Left ventricle myocardium inferior (tissue), 1 donor: Measurements from ENCODE around the gene SOD3. TPM values are rescaled to one million over a fixed set of nuclear protein-coding genes. Genes with fewer than 3 reads are reported as not detected.

Experiments used
- DNase-seq: peaks from one replicate; pipeline ENCODE4 v3.0.0-alpha.2; 2020
- H3K27ac ChIP-seq: fragments of 200-600 bp; replicated peaks from 2 replicates; pipeline ENCODE4 v1.8.0; 2021
- H3K27me3 ChIP-seq: fragments of 200-600 bp; 2 replicates; pipeline ENCODE4 v1.8.0; 2021; ENCODE audit warnings: low read depth
- H3K36me3 ChIP-seq: fragments of 200-600 bp; 2 replicates; pipeline ENCODE4 v1.8.0; 2021
- H3K4me1 ChIP-seq: fragments of 200-600 bp; 2 replicates; pipeline ENCODE4 v1.8.0; 2021
- H3K4me3 ChIP-seq: fragments of 200-600 bp; 2 replicates; pipeline ENCODE4 v1.8.0; 2021; ENCODE audit warnings: mild to moderate bottlenecking, moderate library complexity
- H3K9me3 ChIP-seq: fragments of 200-600 bp; replicated peaks from 2 replicates; pipeline ENCODE4 v1.8.0; 2021
- CTCF ChIP-seq: fragments of 200-600 bp; IDR thresholded peaks from 2 replicates; pipeline ENCODE4 v1.8.0; 2021; ENCODE audit warnings: antibody characterized with exemption, mild to moderate bottlenecking, borderline replicate concordance
- intact Hi-C: fragments of 100-400 bp; cut with micrococcal nuclease; formaldehyde crosslinking; loops from one replicate; pipeline ENCODE4 v1.11.0; 2022
- total RNA-seq: library from RNA; stranded (reverse); fragmentation: NEBNext Ultra II Directional; extraction: Animal tissue kit (Norgen Biotek cat#: 25700); gene quantifications from one replicate; pipeline ENCODE4 v1.2.1, GENCODE V29; 2021
- donor health status: DM: no; HTN: yes; CAD: no; lungs with severe emphysema.

The SOD3 gene
- total RNA-seq, 1 donor from 2014 or later = 64.2 TPM

GRCh38 chr4:24805067-24805466 is 9.7 kb downstream of the SOD3 start:
- H3K4me1 ChIP-seq = peaks cover 33% of the 10 kb centered on the region

GRCh38 chr4:24805566-24805965 is 10.2 kb downstream of the SOD3 start:
- TF ChIP-seq CTCF = no peak
- no peak for DNase-seq
- Histone ChIP-seq H3K4me3 (no peak overlapping the region), H3K36me3 (peaks cover 15% of the 10 kb centered on the region), H3K27ac (no peak overlapping the region), H3K27me3 (no peaks in the 10 kb centered on the region), H3K4me1 (peaks cover 28% of the 10 kb centered on the region), H3K9me3 (no peaks in the 10 kb centered on the region)
- intact Hi-C loops = no loop called here

More at GRCh38 chr4:24805067-24805466, 9.7 kb downstream of the SOD3 start:
- H3K27me3 ChIP-seq = peaks cover 5% of the 10 kb centered on the region
- no peak for TF ChIP-seq CTCF
- H3K27ac ChIP-seq = no peak overlapping the region
- H3K36me3 ChIP-seq = peaks cover 15% of the 10 kb centered on the region
- intact Hi-C loops = no loop called here
- DNase-seq = no peak
- H3K4me3 ChIP-seq = no peak overlapping the region
- no peaks in the 10 kb centered on the region for H3K9me3 ChIP-seq

- Histone ChIP-seq H3K27ac (no peak overlapping the region), H3K4me3 (no peak overlapping the region), H3K9me3 (no peaks in the 10 kb centered on the region), H3K36me3 (peaks cover 15% of the 10 kb centered on the region), H3K27me3 (no peaks in the 10 kb centered on the region), H3K4me1 (peaks cover 20% of the 10 kb centered on the region)
- DNase-seq = no peak
- no peak for TF ChIP-seq CTCF
- intact Hi-C loops = no loop called here
Observed at GRCh38 chr4:24806206-24806990, 11.0 kb downstream of the SOD3 start.

- no peak for DNase-seq
- Histone ChIP-seq H3K27me3 (no peaks in the 10 kb centered on the region), H3K9me3 (peaks cover 6% of the 10 kb centered on the region), H3K36me3 (peaks cover 25% of the 10 kb centered on the region), H3K4me1 (peaks cover 8% of the 10 kb centered on the region), H3K27ac (no peak overlapping the region), H3K4me3 (no peak overlapping the region)
- intact Hi-C loops = no loop called here
- no peak for TF ChIP-seq CTCF
Observed at GRCh38 chr4:24807611-24808010, 12.2 kb downstream of the SOD3 start.

GRCh38 chr4:24808261-24808660 is 12.9 kb downstream of the SOD3 start:
- no peak overlapping the region for H3K4me3 ChIP-seq
- TF ChIP-seq CTCF = no peak
- peaks cover 8% of the 10 kb centered on the region for H3K4me1 ChIP-seq
- intact Hi-C loops = no loop called here
- H3K36me3 ChIP-seq = peaks cover 30% of the 10 kb centered on the region
- H3K9me3 ChIP-seq = peaks cover 6% of the 10 kb centered on the region
- no peak overlapping the region for H3K27ac ChIP-seq
- no peaks in the 10 kb centered on the region for H3K27me3 ChIP-seq
- no peak for DNase-seq
